H1 (cell line): ENCODE measurements around the gene PSIP1. TPM values are rescaled to one million over a fixed set of nuclear protein-coding genes. Genes with fewer than 3 reads are reported as not detected.
A peak's percentile ranks its signal among the peaks of the same experiment; 100 is the strongest.

ENCODE experiments used
- CTCF ChIA-PET: fragments of 300-600 bp; sonication (Branson Sonifier 250); formaldehyde crosslinking; loops from one replicate; lab custom pipeline; 2021; ENCODE audit not compliant: partially characterized antibody; lab: Charles Lee
- POLR2A ChIA-PET: fragments of 300-600 bp; sonication (Branson Sonifier 250); formaldehyde crosslinking; loops from one replicate; lab custom pipeline; 2021; ENCODE audit warnings: inconsistent platforms; ENCODE audit not compliant: partially characterized antibody; lab: Charles Lee
- DNase-seq, 2 experiments: peaks; one replicate each; pipeline versions ENCODE4 v3.0.0 to v3.0.0-alpha.2; 2010 to 2022; ENCODE audit warnings: low spot score in 2 of 2, low read depth in 1 of 2, mixed read lengths in 1 of 2
- FAIRE-seq: peaks from 2 replicates; lab custom pipeline; 2011; peaks lifted over from hg19 to GRCh38; lab: Jason Lieb, UNC
- H2AFZ ChIP-seq: 2 replicates; pipeline ENCODE4 v1.8.1; 2012; ENCODE audit warnings: low read length, inconsistent platforms
- H2AK5ac ChIP-seq: 2 replicates; pipeline ENCODE4 v1.6.1; 2013; ENCODE audit warnings: low read depth, low read length
- H2BK120ac ChIP-seq: replicated peaks from 2 replicates; pipeline ENCODE3; 2013; ENCODE audit warnings: low read depth, low read length, inconsistent platforms
- H2BK12ac ChIP-seq: 2 replicates; pipeline ENCODE4 v1.6.1; 2013; ENCODE audit warnings: low read depth, low read length
- H2BK15ac ChIP-seq: 2 replicates; pipeline ENCODE4 v1.6.1; 2013; ENCODE audit warnings: low read length
- H2BK20ac ChIP-seq: 2 replicates; pipeline ENCODE4 v1.6.1; 2013; ENCODE audit warnings: low read length
- H2BK5ac ChIP-seq: 2 replicates; pipeline ENCODE4 v1.6.1; 2013; ENCODE audit warnings: low read depth, low read length
- H3K14ac ChIP-seq: 2 replicates; pipeline ENCODE4 v1.6.1; 2013; ENCODE audit warnings: inconsistent platforms; ENCODE audit not compliant: insufficient read length
- H3K18ac ChIP-seq: 2 replicates; pipeline ENCODE4 v1.6.1; 2013; ENCODE audit warnings: low read length; ENCODE audit errors: extremely low read depth
- H3K23ac ChIP-seq: 2 replicates; pipeline ENCODE4 v1.6.1; 2013; ENCODE audit warnings: inconsistent platforms; ENCODE audit not compliant: insufficient read length
- H3K23me2 ChIP-seq: 2 replicates; pipeline ENCODE4 v1.6.1; 2013; ENCODE audit warnings: low read depth, low read length
- H3K27ac ChIP-seq: 2 replicates; pipeline ENCODE4 v1.6.1; 2011; ENCODE audit warnings: low read depth, low read length, inconsistent platforms
- H3K27me3 ChIP-seq, 4 experiments: replicated peaks in 1 of 4; 1 replicate in 1 of 4; 2 replicates in 3 of 4; pipeline versions ENCODE4 v1.6.1 to v1.8.1; 2011 to 2013; ENCODE audit warnings: low read length in 3 of 4, mild to moderate bottlenecking in 3 of 4, inconsistent platforms in 2 of 4, mixed read lengths in 2 of 4, moderate library complexity in 1 of 4; ENCODE audit not compliant: control insufficient read depth in 3 of 4, insufficient read depth in 3 of 4; ENCODE audit errors: extremely low read depth in 1 of 4
- H3K36me3 ChIP-seq, 4 experiments: 2 replicates each; pipeline versions ENCODE4 v1.6.1 to v1.8.1; 2011 to 2013; ENCODE audit warnings: mild to moderate bottlenecking in 4 of 4, low read length in 3 of 4, moderate library complexity in 2 of 4, control low read depth in 1 of 4, inconsistent platforms in 1 of 4; ENCODE audit not compliant: insufficient read depth in 4 of 4, control insufficient read depth in 2 of 4
- H3K4ac ChIP-seq: replicated peaks from 2 replicates; pipeline ENCODE3; 2013; ENCODE audit warnings: low read length, low read depth, mixed read lengths, inconsistent platforms; ENCODE audit not compliant: insufficient read length
- H3K4me1 ChIP-seq, 4 experiments: replicated peaks in 1 of 4; 1 replicate in 1 of 4; 2 replicates in 3 of 4; pipeline versions ENCODE4 v1.6.1 to v1.8.1; 2011 to 2013; ENCODE audit warnings: low read length in 3 of 4, inconsistent platforms in 2 of 4, mixed read lengths in 1 of 4; ENCODE audit not compliant: insufficient read depth in 4 of 4, control insufficient read depth in 3 of 4
- H3K4me2 ChIP-seq, 2 experiments: 2 replicates each; pipeline versions ENCODE4 v1.6.1 to v1.8.1; 2011 to 2013; ENCODE audit warnings: low read depth in 2 of 2, low read length in 2 of 2, control low read depth in 1 of 2, inconsistent platforms in 1 of 2, mild to moderate bottlenecking in 1 of 2; ENCODE audit not compliant: insufficient read depth in 1 of 2
- H3K4me3 ChIP-seq, 4 experiments: fragments of 200-600, 300-600 bp in 1 of 4; sonication (generic), shearing (Covaris generic), sonication (Bioruptor Twin) in 1 of 4; 2 replicates each; pipeline versions ENCODE4 v1.5.1 to v1.8.1; 2011 to 2016; ENCODE audit warnings: low read length in 4 of 4, low read depth in 3 of 4, control low read depth in 2 of 4, inconsistent platforms in 2 of 4, mild to moderate bottlenecking in 2 of 4, mixed read lengths in 1 of 4, moderate library complexity in 1 of 4; ENCODE audit not compliant: insufficient read depth in 2 of 4; ENCODE audit errors: extremely low read depth in 1 of 4
- H3K56ac ChIP-seq: replicated peaks from 2 replicates; pipeline ENCODE3; 2013; ENCODE audit warnings: low read depth, mild to moderate bottlenecking, mixed read lengths, low read length, inconsistent platforms; ENCODE audit not compliant: insufficient read length
- H3K79me1 ChIP-seq: 2 replicates; pipeline ENCODE4 v1.6.1; 2013; ENCODE audit warnings: low read depth, low read length, control low read depth
- H3K79me2 ChIP-seq, 2 experiments: 2 replicates each; pipeline versions ENCODE4 v1.6.1 to v1.8.1; 2012 to 2013; ENCODE audit warnings: low read length in 2 of 2, mild to moderate bottlenecking in 2 of 2, inconsistent platforms in 1 of 2; ENCODE audit not compliant: insufficient read depth in 2 of 2, control insufficient read depth in 1 of 2
- H3K9ac ChIP-seq, 4 experiments: replicated peaks in 1 of 4; 1 replicate in 1 of 4; 2 replicates in 3 of 4; pipeline versions ENCODE4 v1.6.1 to v1.8.1; 2011 to 2013; ENCODE audit warnings: low read depth in 3 of 4, low read length in 3 of 4, control low read depth in 2 of 4, mild to moderate bottlenecking in 2 of 4, moderate library complexity in 2 of 4, inconsistent platforms in 1 of 4; ENCODE audit errors: extremely low read depth in 1 of 4
- H3K9me3 ChIP-seq, 2 experiments: 2 replicates each; pipeline versions ENCODE4 v1.6.1 to v1.8.1; 2012 to 2013; ENCODE audit warnings: mild to moderate bottlenecking in 2 of 2, moderate library complexity in 2 of 2, control low read depth in 1 of 2, inconsistent platforms in 1 of 2, low read depth in 1 of 2, low read length in 1 of 2, mixed read lengths in 1 of 2; ENCODE audit not compliant: insufficient read depth in 2 of 2
- H4K20me1 ChIP-seq, 2 experiments: replicated peaks in 1 of 2; 2 replicates each; pipeline versions ENCODE3 to v1.8.1; 2011 to 2013; ENCODE audit warnings: inconsistent platforms in 2 of 2, low read length in 2 of 2, mild to moderate bottlenecking in 1 of 2; ENCODE audit not compliant: insufficient read depth in 2 of 2, control insufficient read depth in 1 of 2
- H4K5ac ChIP-seq: 2 replicates; pipeline ENCODE4 v1.6.1; 2013; ENCODE audit warnings: low read length, low read depth, mixed read lengths, inconsistent platforms; ENCODE audit not compliant: insufficient read length
- H4K8ac ChIP-seq: 2 replicates; pipeline ENCODE4 v1.8.0; 2013; ENCODE audit warnings: mild to moderate bottlenecking, moderate library complexity, low read length, inconsistent platforms; ENCODE audit not compliant: insufficient read depth; ENCODE audit errors: extremely low read depth
- H4K91ac ChIP-seq: replicated peaks from 2 replicates; pipeline ENCODE3; 2013; ENCODE audit warnings: low read length, mixed read lengths, inconsistent platforms; ENCODE audit not compliant: insufficient read length
- ASH2L ChIP-seq: fragments of 200-600, 300-600 bp; sonication (generic); IDR thresholded peaks from one replicate; pipeline ENCODE4 v1.7.1; 2017; ENCODE audit warnings: low read length
- BRCA1 ChIP-seq: IDR thresholded peaks from 2 replicates; pipeline ENCODE4 v1.6.1; 2012; ENCODE audit warnings: low read depth, low read length, improper control_type of control experiment
- CBX5 ChIP-seq: fragments of 300-800, 300-1000 bp; sonication (generic); IDR thresholded peaks from 2 replicates; pipeline ENCODE4 v1.7.1; 2016; ENCODE audit warnings: antibody characterized with exemption, low read length, low read depth
- CTBP2 ChIP-seq: IDR thresholded peaks from 2 replicates; pipeline ENCODE4 v1.7.0; 2011; ENCODE audit warnings: borderline replicate concordance, mild to moderate bottlenecking, moderate library complexity, mixed read lengths, low read length; ENCODE audit not compliant: insufficient read depth, insufficient read length
- EP300 ChIP-seq, 2 experiments: IDR thresholded peaks; 1 replicate in 1 of 2; 2 replicates in 1 of 2; pipeline ENCODE4 v1.6.1; 2011 to 2012; ENCODE audit warnings: low read depth in 2 of 2, low read length in 2 of 2, mild to moderate bottlenecking in 2 of 2, borderline replicate concordance in 1 of 2, inconsistent platforms in 1 of 2, moderate library complexity in 1 of 2
- EZH2 ChIP-seq: fragments of 200-600 bp; sonication (generic); IDR thresholded peaks from 2 replicates; pipeline ENCODE4 v1.7.1; 2012; ENCODE audit warnings: low read depth, mild to moderate bottlenecking, moderate library complexity, low read length, inconsistent platforms; ENCODE audit not compliant: severe bottlenecking
- JUN ChIP-seq: IDR thresholded peaks from 2 replicates; pipeline ENCODE4 v1.6.1; 2011; ENCODE audit warnings: low read depth, mild to moderate bottlenecking, improper control_type of control experiment, low read length
- WGBS, 2 experiments: shearing (Covaris generic) in 1 of 2; methylation state at CpG; one replicate each; pipeline versions ENCODE4 v1.1.6 to v1.1.7; 2013 to 2015; ENCODE audit warnings: low lambda C conversion rate in 2 of 2, mixed read lengths in 2 of 2, inconsistent platforms in 1 of 2, low coverage in 1 of 2, missing lambda C conversion rate in 1 of 2; ENCODE audit not compliant: insufficient replicate concordance in 2 of 2, insufficient coverage in 1 of 2, insufficient read length in 1 of 2; ENCODE audit errors: extremely low coverage in 1 of 2, missing lambda C conversion rate in 1 of 2; 5-methylcytosine and 5-hydroxymethylcytosine counted together
- polyA plus RNA-seq, 7 experiments: library from polyadenylated mRNA; depleted of rRNA in 3 of 7; stranded (reverse) in 5 of 7; unstranded in 2 of 7; fragments of >200 nt in 5 of 7; fragments of 200-250 nt in 2 of 7; gene quantifications; 1 replicate in 5 of 7; 2 replicates in 1 of 7; 4 replicates in 1 of 7; pipeline versions ENCODE4 v1.2.1 to v1.2.3, GENCODE V29; 2011 to 2013; ENCODE audit warnings: missing spikeins in 2 of 7, mixed read lengths in 2 of 7
- total RNA-seq: library from RNA; stranded (reverse); fragmentation: NEBNext Ultra II Directional; extraction: Animal tissue kit (Norgen Biotek cat#: 25700); gene quantifications from 2 replicates; pipeline ENCODE4 v1.2.1, GENCODE V29; 2021

The PSIP1 gene
- total and polyA plus RNA-seq, 2 of the 8 experiments (the other 6 are each of a cell fraction or from before 2014, with no cell fraction given) = 63.3 to 387 TPM

- Histone ChIP-seq H2AFZ (no peak overlapping the region), H2BK120ac (no peak overlapping the region), H3K4me2 (peak overlapping the region in 1 of 2 experiments; percentile 75; a peak in 2 of 4 replicates), H4K20me1 (peaks cover 0 to 8% of the 10 kb centered on the region in 2 experiments), H2AK5ac (no peak overlapping the region), H2BK12ac (no peak overlapping the region), H3K9me3 (no peaks in the 10 kb centered on the region), H2BK20ac (no peak overlapping the region)
- POLR2A ChIA-PET = interaction anchor here (0.9 to 1.9 kb wide), 7 partner anchors 11 to 273 kb away, joined by 3 to 7 read pairs (median 4); partner anchors contain the start of genes CCDC171, PSIP1 and TTC39B
- no peak for TF ChIP-seq CTBP2
- TF ChIP-seq ASH2L = no peak
- no peak for TF ChIP-seq EP300 (IDR thresholded peaks at IDR 0.05; ENCODE audit: borderline replicate concordance in 1 of 2, low read depth in 2 of 2, low read length in 2 of 2)
- TF ChIP-seq CBX5 = no peak
- TF ChIP-seq BRCA1 = no peak
- no peak for TF ChIP-seq EZH2
- no peak for TF ChIP-seq JUN
- TF ChIP-seq, all 59 proteins: peak for 0
- Histone ChIP-seq H3K4ac (no peak overlapping the region), H4K5ac (no peak overlapping the region), H3K27ac (no peak overlapping the region), H3K9ac (no peak overlapping the region), H3K27me3 (no peaks in the 10 kb centered on the region), H3K23me2 (0 out of 2 replicates have a peak, but pooled peaks cover 1% of the 10 kb centered on the region), H4K91ac (peak overlapping the region; percentile 51), H3K4me1 (peaks cover 0 to 3% (median 0%) of the 10 kb centered on the region in 4 experiments; a peak in 4 of 7 replicates), H2BK5ac (no peak overlapping the region), H3K79me2 (peaks cover 10 to 36% of the 10 kb centered on the region in 2 experiments), H3K18ac (no peak overlapping the region), H3K14ac (no peak overlapping the region), H3K4me3 (no peak overlapping the region), H3K79me1 (no peaks in the 10 kb centered on the region), H2BK15ac (no peak overlapping the region; the same call in 1 of the 2 replicates), H3K23ac (no peak overlapping the region), H4K8ac (no peak overlapping the region), H3K36me3 (peaks cover 2 to 22% (median 6%) of the 10 kb centered on the region in 4 experiments; a peak in 5 of 8 replicates), H3K56ac (no peak overlapping the region)
- DNase-seq (no peak), FAIRE-seq (no peak)
- CTCF ChIA-PET = interaction anchor here (0.7 to 1.3 kb wide), 6 partner anchors 23 to 211 kb away, joined by 3 to 6 read pairs (median 3); no protein-coding TSS in a partner anchor
- 82% methylated on average over 4 of the region's 6 CpGs; no CpG with 5 or more reads in 1 of the 2 experiments for whole genome bisulfite sequencing, 2 experiments
Measured at GRCh38 chr9:15421532-15421931, 89.2 kb downstream of the PSIP1 start.
